Stomach (tissue), 9 donors: ENCODE results near the gene EXOC4. TPM values are rescaled to one million over a fixed set of nuclear protein-coding genes. Genes with fewer than 3 reads are reported as not detected.

ENCODE experiments used
- DNase-seq, 2 donors: peaks; one replicate each; pipeline versions ENCODE4 v3.0.0 to v3.0.0-alpha.2; 2013 to 2019
- H3K27ac ChIP-seq, 5 donors: fragments of 200-600 bp in 4 of 5; sonication (generic) in 4 of 5; one replicate each; pipeline ENCODE4 v1.5.1; 2013 to 2019; ENCODE audit warnings: mild to moderate bottlenecking in 1 of 5, moderate library complexity in 1 of 5
- H3K27me3 ChIP-seq, 3 donors: fragments of 200-600 bp; sonication (generic); one replicate each; pipeline ENCODE4 v1.5.1; 2017 to 2019; ENCODE audit warnings: mixed run types in 1 of 3
- H3K36me3 ChIP-seq, 4 donors: fragments of 200-600 bp; sonication (generic); 1 replicate in 3 of 4; 2 replicates in 1 of 4; pipeline ENCODE4 v1.5.1; 2016 to 2019
- H3K4me1 ChIP-seq, 4 donors: fragments of 200-600 bp; sonication (generic); one replicate each; pipeline ENCODE4 v1.5.1; 2016 to 2019
- H3K4me3 ChIP-seq, 4 donors: fragments of 200-600 bp; sonication (generic) in 3 of 4; one replicate each; pipeline ENCODE4 v1.5.1; 2016 to 2019; ENCODE audit warnings: mild to moderate bottlenecking in 1 of 4
- H3K9me3 ChIP-seq, 4 donors: fragments of 200-600 bp; sonication (generic); one replicate each; pipeline ENCODE4 v1.5.1; 2016 to 2019
- CTCF ChIP-seq, 7 experiments: fragments of 450-650 bp in 4 of 7; fragments of 200-600 bp in 3 of 7; sonication (generic) in 3 of 7; IDR thresholded peaks; one replicate each; pipeline ENCODE4 v1.5.1; 2016 to 2019; ENCODE audit warnings: antibody characterized with exemption in 7 of 7, control low read depth in 2 of 7, mild to moderate bottlenecking in 1 of 7
- EP300 ChIP-seq: sonication (generic); formaldehyde crosslinking; IDR thresholded peaks from one replicate; pipeline ENCODE4 v1.6.1; 2017; ENCODE audit warnings: antibody characterized with exemption
- POLR2A ChIP-seq, 4 donors: fragments of 450-650 bp; IDR thresholded peaks; one replicate each; pipeline ENCODE4 v1.6.1; 2016; ENCODE audit warnings: antibody characterized with exemption in 4 of 4, control low read depth in 2 of 4, mild to moderate bottlenecking in 1 of 4, moderate library complexity in 1 of 4
- POLR2AphosphoS5 ChIP-seq, 3 donors: sonication (generic); formaldehyde crosslinking; IDR thresholded peaks; one replicate each; pipeline ENCODE4 v1.6.1; 2016; ENCODE audit warnings: antibody characterized with exemption in 3 of 3
- WGBS, 5 donors: extraction: QIAGEN DNeasy Blood & Tissue Kit in 3 of 5; methylation state at CpG; one replicate each; pipeline versions ENCODE4 v1.1.5 to v1.1.7; 2013 to 2018; 5-methylcytosine and 5-hydroxymethylcytosine counted together
- intact Hi-C: fragments of 100-400 bp; cut with DNase I; formaldehyde crosslinking; loops from one replicate; pipeline ENCODE4 v1.15.1; 2023; ENCODE audit warnings: low total_unique reads
- polyA plus RNA-seq, 3 donors: library from polyadenylated mRNA; stranded (reverse); fragments of 200-250 nt; gene quantifications; one replicate each; pipeline ENCODE4 v1.2.3, GENCODE V29; 2013
- total RNA-seq, 5 donors: library from RNA; depleted of rRNA; stranded (reverse); fragments of >200 nt; gene quantifications; one replicate each; pipeline versions ENCODE4 v1.1.0 to v1.2.3, GENCODE V29; 2014 to 2016
- donor health status: healthy with polysubstance abuse.
- donor health status: Bipolar disorder and iron deficiency.
- donor health status: healthy.

Gene EXOC4
- total and polyA plus RNA-seq, 8 donors = 14.1 to 339 (median 61.1) TPM

GRCh38 chr7:133937786-133938185 lies 684.9 kb downstream of the EXOC4 start:
- intact Hi-C loops = no loop called here
- Histone ChIP-seq H3K27ac (no peak overlapping the region), H3K9me3 (no peaks in the 10 kb centered on the region), H3K27me3 (no peaks in the 10 kb centered on the region), H3K4me3 (no peak overlapping the region), H3K4me1 (peaks cover 0 to 9% (median 0%) of the 10 kb centered on the region in 4 donors), H3K36me3 (peaks cover 3 to 38% (median 28%) of the 10 kb centered on the region in 4 donors)
- no peak for DNase-seq
- WGBS, 5 donors = 93 to 98% (median 96%) methylated on average over 6 of the region's 6 CpGs
- TF ChIP-seq POLR2A (IDR thresholded peaks at IDR 0.05) (no peak), EP300 (no peak), POLR2AphosphoS5 (IDR thresholded peaks at IDR 0.05) (no peak), CTCF (IDR thresholded peaks at IDR 0.05) (no peak)

- intact Hi-C loops = no loop called here
- Histone ChIP-seq H3K4me3 (no peak overlapping the region), H3K9me3 (no peaks in the 10 kb centered on the region), H3K27me3 (no peaks in the 10 kb centered on the region), H3K4me1 (no peaks in the 10 kb centered on the region), H3K36me3 (peaks cover 3 to 38% (median 28%) of the 10 kb centered on the region in 4 donors), H3K27ac (no peak overlapping the region)
- WGBS, 5 donors = 92 to 100% (median 97%) methylated on average over 1 of the region's 1 CpG
- DNase-seq = no peak
- TF ChIP-seq CTCF (IDR thresholded peaks at IDR 0.05) = no peak
- TF ChIP-seq POLR2AphosphoS5 (IDR thresholded peaks at IDR 0.05) = no peak
- TF ChIP-seq POLR2A (IDR thresholded peaks at IDR 0.05) = no peak
- TF ChIP-seq EP300 = no peak
These were observed 687.5 kb downstream of the EXOC4 start for GRCh38 chr7:133940368-133940767.

- no peak for DNase-seq
- H3K27ac ChIP-seq = no peak overlapping the region
- TF ChIP-seq POLR2A (IDR thresholded peaks at IDR 0.05) (no peak), CTCF (IDR thresholded peaks at IDR 0.05) (no peak), POLR2AphosphoS5 (IDR thresholded peaks at IDR 0.05) (no peak)
- intact Hi-C loops = no loop called here
- 72 to 90% (median 82%) methylated on average over 2 of the region's 2 CpGs for WGBS, 5 donors
- no peaks in the 10 kb centered on the region for H3K27me3 ChIP-seq
- peaks cover 3 to 38% (median 28%) of the 10 kb centered on the region in 4 donors for H3K36me3 ChIP-seq
- no peaks in the 10 kb centered on the region for H3K4me1 ChIP-seq
- H3K9me3 ChIP-seq = no peaks in the 10 kb centered on the region
- no peak overlapping the region for H3K4me3 ChIP-seq
These were observed 688.6 kb downstream of the EXOC4 start for GRCh38 chr7:133941496-133941895.

GRCh38 chr7:133945497-133945896 lies 692.6 kb downstream of the EXOC4 start:
- intact Hi-C loops = no loop called here
- TF ChIP-seq POLR2AphosphoS5 (IDR thresholded peaks at IDR 0.05) = no peak
- TF ChIP-seq CTCF (IDR thresholded peaks at IDR 0.05) = no peak
- TF ChIP-seq EP300 = no peak
- no peak for DNase-seq
- no peaks in the 10 kb centered on the region for H3K4me1 ChIP-seq
- 78 to 92% (median 86%) methylated on average over 5 of the region's 5 CpGs for WGBS, 5 donors
- H3K27ac ChIP-seq = no peak overlapping the region
- H3K4me3 ChIP-seq = no peak overlapping the region
- no peaks in the 10 kb centered on the region for H3K27me3 ChIP-seq
- H3K36me3 ChIP-seq = peaks cover 0 to 11% (median 1%) of the 10 kb centered on the region in 4 donors
- no peaks in the 10 kb centered on the region for H3K9me3 ChIP-seq
